Panc1 (cell line): Measurements from ENCODE around the gene NT5C3A. TPM values are rescaled to one million over a fixed set of nuclear protein-coding genes. Genes with fewer than 3 reads are reported as not detected.
"Not testable (repeated sequence)": the region's sequence is repeated elsewhere in the genome, so short reads cannot be mapped to it uniquely, and the experiment has no call there.

Source experiments
- ATAC-seq: fragments of 200-7000 bp; cut with Tn5 transposase; 2 replicates; pipeline ENCODE4 v1.9.1; 2020; ENCODE audit warnings: mild to moderate bottlenecking, moderate library complexity
- BruUV-seq: library from RNA; stranded (reverse); fragments of 400-500 nt; replicated peaks from 2 replicates; lab custom pipeline; 2021; lab: Mats Ljungman, UMichigan
- CTCF ChIA-PET: fragments of 300-600 bp; sonication (Branson Sonifier 250); formaldehyde crosslinking; loops from one replicate; lab custom pipeline; 2022; ENCODE audit warnings: antibody characterized with exemption; lab: Charles Lee
- POLR2A ChIA-PET: fragments of 300-600 bp; sonication (Branson Sonifier 250); formaldehyde crosslinking; loops from one replicate; lab custom pipeline; 2022; ENCODE audit warnings: antibody characterized with exemption; lab: Charles Lee
- DNase-seq: peaks from one replicate; pipeline ENCODE4 v3.0.0-alpha.2; 2010; ENCODE audit warnings: low read depth, low spot score
- H3K27ac ChIP-seq: 2 replicates; pipeline ENCODE4 v1.5.1; 2011; ENCODE audit warnings: mild to moderate bottlenecking, low read length, inconsistent platforms
- H3K27me3 ChIP-seq: fragments of 200-500 bp; sonication (Bioruptor generic); 2 replicates; pipeline ENCODE4 v1.6.0; 2014; ENCODE audit warnings: low read length, inconsistent platforms; ENCODE audit not compliant: control insufficient read depth, insufficient read depth
- H3K36me3 ChIP-seq: fragments of 200-500 bp; sonication (Bioruptor generic); 2 replicates; pipeline ENCODE4 v1.5.1; 2014; ENCODE audit warnings: inconsistent platforms, mild to moderate bottlenecking, low read length, moderate library complexity; ENCODE audit not compliant: control insufficient read depth, insufficient read depth
- H3K4me1 ChIP-seq: 2 replicates; pipeline ENCODE4 v1.5.1; 2011; ENCODE audit warnings: inconsistent platforms, mild to moderate bottlenecking, low read length, moderate library complexity; ENCODE audit not compliant: control insufficient read depth, insufficient read depth
- H3K4me3 ChIP-seq, 2 experiments: 2 replicates each; pipeline ENCODE4 v1.5.1; 2011 to 2012; ENCODE audit warnings: low read depth in 2 of 2, low read length in 2 of 2, mild to moderate bottlenecking in 2 of 2, inconsistent platforms in 1 of 2, moderate library complexity in 1 of 2
- H3K9me3 ChIP-seq: fragments of 200-500 bp; sonication (Bioruptor generic); 2 replicates; pipeline ENCODE4 v1.5.1; 2014; ENCODE audit warnings: low read depth, mild to moderate bottlenecking, inconsistent platforms, low read length, moderate library complexity; ENCODE audit not compliant: control insufficient read depth, insufficient read depth
- CTCF ChIP-seq: fragments of 450-650 bp; IDR thresholded peaks from 2 replicates; pipeline ENCODE4 v1.5.1; 2017; ENCODE audit warnings: mild to moderate bottlenecking
- in situ Hi-C: cut with HindIII; loops from 2 replicates; pipeline ENCODE4 v1.10.0; 2016; ENCODE audit warnings: low sequenced_read_pairs, low pct_unique_long_range_greater_than_20kb
- intact Hi-C: fragments of 100-400 bp; cut with micrococcal nuclease; formaldehyde crosslinking; loops from one replicate; pipeline ENCODE4 v1.10.0; 2022; ENCODE audit not compliant: unreplicated experiment
- total RNA-seq: library from RNA; stranded (reverse); gene quantifications from one replicate; pipeline ENCODE4 v1.2.1, GENCODE V29; 2021; ENCODE audit not compliant: unreplicated experiment

Gene NT5C3A
- total RNA-seq, 1 experiment from 2014 or later = 29.1 TPM

- H3K4me3 ChIP-seq, H3K9me3 ChIP-seq, DNase-seq, BruUV-seq, H3K27me3 ChIP-seq, H3K4me1 ChIP-seq, H3K27ac ChIP-seq, H3K36me3 ChIP-seq, CTCF ChIA-PET, intact Hi-C loops, in situ Hi-C loops: not testable (repeated sequence)
- POLR2A ChIA-PET = interaction anchor here (0.6 kb wide), 1 partner anchor 36 kb away, joined by 3 read pairs; no protein-coding TSS in a partner anchor
- peak; percentile 61 for TF ChIP-seq CTCF
- ATAC-seq = peak; percentile 95
Measured at GRCh38 chr7:32964461-32965159, 98.0 kb downstream of the NT5C3A start.

Other genes starting within 250 kb of the NT5C3A start
- 36.8 TPM for gene KBTBD2, start 171.0 kb downstream of the NT5C3A start, total RNA-seq
- gene FKBP9, start 105.3 kb downstream of the NT5C3A start, total RNA-seq = 183 TPM
- 22.1 TPM for gene RP9, start 46.6 kb upstream of the NT5C3A start, total RNA-seq
- gene BBS9, start 66.8 kb upstream of the NT5C3A start, total RNA-seq = 6.9 TPM